GM18519 (cell line): ENCODE data around the gene RFNG.
A peak's percentile ranks its signal among the peaks of the same experiment; 100 is the strongest.

Experiments used
- ATAC-seq: cut with Tn5 transposase; IDR thresholded peaks from one replicate; pipeline ENCODE4 v1.9.1; 2021; ENCODE audit warnings: mild to moderate bottlenecking, moderate library complexity; ENCODE audit not compliant: unreplicated experiment, low FRiP score

The RFNG gene

GRCh38 chr17:82051776-82052637 is at the start of gene RFNG, which contains the start of gene GPS1:
RFNG (minus strand) TSS chr17:82051811; CDS start chr17:82051766, 45 bp downstream.
GPS1 (plus strand) TSS chr17:82051898; CDS start chr17:82051932, 34 bp downstream.
- ATAC-seq, result no peak

- no peak for ATAC-seq
These were observed 49.7 kb upstream of the RFNG start for GRCh38 chr17:82101301-82101715.

GRCh38 chr17:82100502-82101298 is 49.1 kb upstream of the RFNG start:
- no peak for ATAC-seq

GRCh38 chr17:82098939-82099763 is 47.5 kb upstream of the RFNG start:
- ATAC-seq, result peak; percentile 0

- ATAC-seq, result peak; percentile 54
These were observed 46.7 kb upstream of the RFNG start, which contains the start of gene FASN for GRCh38 chr17:82098169-82098938. FASN (minus strand) TSS chr17:82098236; CDS start chr17:82096445, 1,791 bp downstream.

- ATAC-seq, result no peak
These were observed 46.2 kb upstream of the RFNG start for GRCh38 chr17:82097919-82098168.

- no peak for ATAC-seq
These were observed 45.7 kb upstream of the RFNG start for GRCh38 chr17:82097184-82097918.

GRCh38 chr17:82096709-82097183 is 45.1 kb upstream of the RFNG start:
- no peak for ATAC-seq

GRCh38 chr17:82095777-82096708 is 44.4 kb upstream of the RFNG start:
- no peak for ATAC-seq

GRCh38 chr17:82094931-82095776 is 43.5 kb upstream of the RFNG start:
- ATAC-seq, result no peak

- no peak for ATAC-seq
These were observed 41.6 kb upstream of the RFNG start for GRCh38 chr17:82092995-82093751.

GRCh38 chr17:82092628-82092994 is 41.0 kb upstream of the RFNG start:
- no peak for ATAC-seq

- no peak for ATAC-seq
These were observed 40.5 kb upstream of the RFNG start for GRCh38 chr17:82092094-82092586.

GRCh38 chr17:82091264-82092066 is 39.9 kb upstream of the RFNG start:
- no peak for ATAC-seq

GRCh38 chr17:82090549-82091263 is 39.1 kb upstream of the RFNG start:
- ATAC-seq, result no peak
